ENCODE results near the gene PSMD1. TPM values are rescaled to one million over a fixed set of nuclear protein-coding genes. Genes with fewer than 3 reads are reported as not detected.

PSMD1 gene
- total and polyA plus RNA-seq, 2 experiments from 2014 or later: 148 to 177 TPM

DNA sequence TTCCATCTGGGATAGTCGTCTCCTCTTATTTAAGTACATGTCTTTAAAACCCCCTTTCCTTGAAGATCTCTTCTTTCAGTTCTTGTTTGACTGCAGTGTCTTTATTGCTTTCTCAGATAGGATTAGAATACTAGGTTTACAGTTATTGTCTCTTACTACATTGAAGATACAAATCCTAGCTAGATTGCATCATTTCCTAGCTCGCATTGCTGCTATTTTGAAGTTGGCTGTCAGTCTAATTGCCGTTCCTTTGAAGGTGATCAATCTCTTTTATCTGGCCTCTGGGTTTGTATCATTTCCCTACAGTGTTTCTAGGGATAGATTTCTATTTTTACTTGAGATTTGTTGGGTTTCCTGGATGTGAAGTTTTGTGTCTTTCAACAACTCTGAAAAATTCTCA is 162.6 kb downstream of the PSMD1 start:
- ATAC-seq (no peak), DNase-seq (ENCODE audit: low spot score) (no peak)
- Histone ChIP-seq H3K4me2 (no peak overlapping the region), H2AFZ (no peak overlapping the region), H3F3A (replicated peaks; ENCODE audit: low read depth) (no peaks in the 10 kb centered on the region), H3K79me2 (replicated peaks; ENCODE audit: insufficient read depth) (no peaks in the 10 kb centered on the region), H3K9me2 (ENCODE audit: insufficient read depth) (no peaks in the 10 kb centered on the region), H3K4me1 (ENCODE audit: insufficient read depth) (no peaks in the 10 kb centered on the region), H4K20me1 (replicated peaks; ENCODE audit: insufficient read depth) (no peaks in the 10 kb centered on the region), H3K27ac (ENCODE audit: low read depth) (no peak overlapping the region), H3K27me3 (ENCODE audit: insufficient read depth) (no peaks in the 10 kb centered on the region), H3K4me3 (no peak overlapping the region), H3K36me3 (ENCODE audit: insufficient read depth) (peaks cover 21% of the 10 kb centered on the region)
- TF ChIP-seq EZH2phosphoT487 (IDR thresholded peaks at IDR 0.05; ENCODE audit: unreplicated experiment) (no peak), ZNF114 (CRISPR knock-in tag; IDR thresholded peaks at IDR 0.05) (no peak), CREB1 (CRISPR knock-in tag; IDR thresholded peaks at IDR 0.05; ENCODE audit: low read depth) (no peak), ZNF331 (CRISPR knock-in tag; IDR thresholded peaks at IDR 0.05; ENCODE audit: low read depth) (no peak), STAT1 (IDR thresholded peaks at IDR 0.05; ENCODE audit: unreplicated experiment) (no peak), POLR2AphosphoS5 (IDR thresholded peaks at IDR 0.05; ENCODE audit: low read depth) (no peak)
- TF ChIP-seq, protein P1, sequence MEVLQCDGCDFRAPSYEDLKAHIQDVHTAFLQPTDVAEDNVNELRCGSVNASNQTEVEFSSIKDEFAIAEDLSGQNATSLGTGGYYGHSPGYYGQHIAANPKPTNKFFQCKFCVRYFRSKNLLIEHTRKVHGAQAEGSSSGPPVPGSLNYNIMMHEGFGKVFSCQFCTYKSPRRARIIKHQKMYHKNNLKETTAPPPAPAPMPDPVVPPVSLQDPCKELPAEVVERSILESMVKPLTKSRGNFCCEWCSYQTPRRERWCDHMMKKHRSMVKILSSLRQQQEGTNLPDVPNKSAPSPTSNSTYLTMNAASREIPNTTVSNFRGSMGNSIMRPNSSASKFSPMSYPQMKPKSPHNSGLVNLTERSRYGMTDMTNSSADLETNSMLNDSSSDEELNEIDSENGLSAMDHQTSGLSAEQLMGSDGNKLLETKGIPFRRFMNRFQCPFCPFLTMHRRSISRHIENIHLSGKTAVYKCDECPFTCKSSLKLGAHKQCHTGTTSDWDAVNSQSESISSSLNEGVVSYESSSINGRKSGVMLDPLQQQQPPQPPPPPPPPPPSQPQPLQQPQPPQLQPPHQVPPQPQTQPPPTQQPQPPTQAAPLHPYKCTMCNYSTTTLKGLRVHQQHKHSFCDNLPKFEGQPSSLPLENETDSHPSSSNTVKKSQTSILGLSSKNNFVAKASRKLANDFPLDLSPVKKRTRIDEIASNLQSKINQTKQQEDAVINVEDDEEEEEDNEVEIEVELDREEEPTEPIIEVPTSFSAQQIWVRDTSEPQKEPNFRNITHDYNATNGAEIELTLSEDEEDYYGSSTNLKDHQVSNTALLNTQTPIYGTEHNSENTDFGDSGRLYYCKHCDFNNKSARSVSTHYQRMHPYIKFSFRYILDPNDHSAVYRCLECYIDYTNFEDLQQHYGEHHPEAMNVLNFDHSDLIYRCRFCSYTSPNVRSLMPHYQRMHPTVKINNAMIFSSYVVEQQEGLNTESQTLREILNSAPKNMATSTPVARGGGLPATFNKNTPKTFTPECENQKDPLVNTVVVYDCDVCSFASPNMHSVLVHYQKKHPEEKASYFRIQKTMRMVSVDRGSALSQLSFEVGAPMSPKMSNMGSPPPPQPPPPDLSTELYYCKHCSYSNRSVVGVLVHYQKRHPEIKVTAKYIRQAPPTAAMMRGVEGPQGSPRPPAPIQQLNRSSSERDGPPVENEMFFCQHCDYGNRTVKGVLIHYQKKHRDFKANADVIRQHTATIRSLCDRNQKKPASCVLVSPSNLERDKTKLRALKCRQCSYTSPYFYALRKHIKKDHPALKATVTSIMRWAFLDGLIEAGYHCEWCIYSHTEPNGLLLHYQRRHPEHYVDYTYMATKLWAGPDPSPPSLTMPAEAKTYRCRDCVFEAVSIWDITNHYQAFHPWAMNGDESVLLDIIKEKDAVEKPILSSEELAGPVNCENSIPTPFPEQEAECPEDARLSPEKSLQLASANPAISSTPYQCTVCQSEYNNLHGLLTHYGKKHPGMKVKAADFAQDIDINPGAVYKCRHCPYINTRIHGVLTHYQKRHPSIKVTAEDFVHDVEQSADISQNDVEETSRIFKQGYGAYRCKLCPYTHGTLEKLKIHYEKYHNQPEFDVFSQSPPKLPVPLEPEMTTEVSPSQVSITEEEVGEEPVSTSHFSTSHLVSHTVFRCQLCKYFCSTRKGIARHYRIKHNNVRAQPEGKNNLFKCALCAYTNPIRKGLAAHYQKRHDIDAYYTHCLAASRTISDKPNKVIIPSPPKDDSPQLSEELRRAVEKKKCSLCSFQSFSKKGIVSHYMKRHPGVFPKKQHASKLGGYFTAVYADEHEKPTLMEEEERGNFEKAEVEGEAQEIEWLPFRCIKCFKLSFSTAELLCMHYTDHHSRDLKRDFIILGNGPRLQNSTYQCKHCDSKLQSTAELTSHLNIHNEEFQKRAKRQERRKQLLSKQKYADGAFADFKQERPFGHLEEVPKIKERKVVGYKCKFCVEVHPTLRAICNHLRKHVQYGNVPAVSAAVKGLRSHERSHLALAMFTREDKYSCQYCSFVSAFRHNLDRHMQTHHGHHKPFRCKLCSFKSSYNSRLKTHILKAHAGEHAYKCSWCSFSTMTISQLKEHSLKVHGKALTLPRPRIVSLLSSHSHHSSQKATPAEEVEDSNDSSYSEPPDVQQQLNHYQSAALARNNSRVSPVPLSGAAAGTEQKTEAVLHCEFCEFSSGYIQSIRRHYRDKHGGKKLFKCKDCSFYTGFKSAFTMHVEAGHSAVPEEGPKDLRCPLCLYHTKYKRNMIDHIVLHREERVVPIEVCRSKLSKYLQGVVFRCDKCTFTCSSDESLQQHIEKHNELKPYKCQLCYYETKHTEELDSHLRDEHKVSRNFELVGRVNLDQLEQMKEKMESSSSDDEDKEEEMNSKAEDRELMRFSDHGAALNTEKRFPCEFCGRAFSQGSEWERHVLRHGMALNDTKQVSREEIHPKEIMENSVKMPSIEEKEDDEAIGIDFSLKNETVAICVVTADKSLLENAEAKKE (CRISPR knock-in tag; IDR thresholded peaks at IDR 0.05): no peak
- H3K4me3 Mint-ChIP-seq: no peak overlapping the region
- H3K9me3 Mint-ChIP-seq: no peaks in the 10 kb centered on the region
- H3K36me3 Mint-ChIP-seq (ENCODE audit: low read depth): peaks cover 61% of the 10 kb centered on the region
- H3K27me3 Mint-ChIP-seq (ENCODE audit: insufficient read depth, low read depth, poor library complexity): no peaks in the 10 kb centered on the region
- no peak overlapping the region for H3K27ac Mint-ChIP-seq
- H3K4me1 Mint-ChIP-seq: no peaks in the 10 kb centered on the region

DNA sequence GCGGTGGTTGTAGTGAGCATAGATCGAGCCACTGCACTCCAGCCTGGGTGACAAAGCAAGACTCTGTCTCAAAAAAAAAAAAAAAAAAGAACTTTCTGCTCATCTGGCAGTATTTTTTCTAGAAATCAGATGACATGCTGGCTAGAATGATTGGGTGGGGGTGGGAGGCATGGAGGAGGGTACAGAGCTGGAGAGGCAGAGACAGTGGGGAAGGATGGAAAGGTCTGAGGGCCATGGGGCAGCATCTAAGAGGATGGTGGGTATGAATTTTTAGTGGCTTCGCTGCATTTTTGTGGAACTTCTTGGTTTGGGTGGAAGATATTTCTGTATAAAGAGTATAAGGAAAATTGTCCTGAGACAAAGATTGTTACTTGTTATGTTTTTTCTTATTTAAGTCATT is 165.1 kb downstream of the PSMD1 start:
- H3K9me3 Mint-ChIP-seq: no peaks in the 10 kb centered on the region
- Histone ChIP-seq H3K79me2 (replicated peaks; ENCODE audit: insufficient read depth) (no peaks in the 10 kb centered on the region), H4K20me1 (replicated peaks; ENCODE audit: insufficient read depth) (no peaks in the 10 kb centered on the region), H3K4me1 (ENCODE audit: insufficient read depth) (no peaks in the 10 kb centered on the region), H3K27ac (ENCODE audit: low read depth) (no peak overlapping the region), H3K4me2 (no peak overlapping the region), H2AFZ (no peak overlapping the region), H3F3A (replicated peaks; ENCODE audit: low read depth) (no peaks in the 10 kb centered on the region; the same call in 1 of the 2 replicates), H3K27me3 (ENCODE audit: insufficient read depth) (no peaks in the 10 kb centered on the region), H3K4me3 (no peak overlapping the region), H3K36me3 (ENCODE audit: insufficient read depth) (0 out of 2 replicates have a peak, but pooled peaks cover 7% of the 10 kb centered on the region), H3K9me2 (ENCODE audit: insufficient read depth) (no peaks in the 10 kb centered on the region)
- TF ChIP-seq STAT1 (IDR thresholded peaks at IDR 0.05; ENCODE audit: unreplicated experiment): no peak
- no peaks in the 10 kb centered on the region; the same call in 2 of the 3 replicates for H3K4me1 Mint-ChIP-seq
- H3K27ac Mint-ChIP-seq: no peak overlapping the region
- ATAC-seq (no peak), DNase-seq (ENCODE audit: low spot score) (no peak)
- H3K27me3 Mint-ChIP-seq (ENCODE audit: insufficient read depth, low read depth, poor library complexity): no peaks in the 10 kb centered on the region
- H3K36me3 Mint-ChIP-seq (ENCODE audit: low read depth): peaks cover 40% of the 10 kb centered on the region
- H3K4me3 Mint-ChIP-seq: no peak overlapping the region

Small RNA genes lying within 50 kb of the gene (small RNA-seq; reads per million reads assigned to genes)
- gene RNU1-93P (ENCODE audit: low replicate concordance): not detected

Other genes starting within 250 kb of the PSMD1 start
- gene ITM2C, start 191.9 kb upstream of the PSMD1 start, total RNA-seq (2014; rRNA removed; shearing (Covaris generic)): 314 and 367 TPM in 2 replicates
- gene ITM2C, start 191.9 kb upstream of the PSMD1 start, polyA plus RNA-seq (2016; fragmentation: Nextera tagmentation; extraction: Ambion mirVana): 240 and 241 TPM in 2 replicates
- gene GPR55, start 131.6 kb upstream of the PSMD1 start, total RNA-seq (2014; rRNA removed; shearing (Covaris generic)): not detected in 2 replicates
- gene GPR55, start 131.6 kb upstream of the PSMD1 start, polyA plus RNA-seq (2016; fragmentation: Nextera tagmentation; extraction: Ambion mirVana): not detected in 2 replicates
- not detected in 2 replicates for gene SPATA3, start 60.7 kb upstream of the PSMD1 start, total RNA-seq (2014; rRNA removed; shearing (Covaris generic))
- gene SPATA3, start 60.7 kb upstream of the PSMD1 start, polyA plus RNA-seq (2016; fragmentation: Nextera tagmentation; extraction: Ambion mirVana): not detected in 2 replicates
- gene C2orf72, start 19.3 kb upstream of the PSMD1 start, total RNA-seq (2014; rRNA removed; shearing (Covaris generic)): 1.3 and 1.4 TPM in 2 replicates
- gene C2orf72, start 19.3 kb upstream of the PSMD1 start, polyA plus RNA-seq (2016; fragmentation: Nextera tagmentation; extraction: Ambion mirVana): 0.17 and 0.37 TPM in 2 replicates
- gene HTR2B, start 68.2 kb downstream of the PSMD1 start, total RNA-seq (2014; rRNA removed; shearing (Covaris generic)): not detected in 2 replicates
- gene HTR2B, start 68.2 kb downstream of the PSMD1 start, polyA plus RNA-seq (2016; fragmentation: Nextera tagmentation; extraction: Ambion mirVana): 0.16 and 0.47 TPM in 2 replicates
- gene ARMC9, start 141.8 kb downstream of the PSMD1 start, total RNA-seq (2014; rRNA removed; shearing (Covaris generic)): 56.0 and 63.6 TPM in 2 replicates
- gene ARMC9, start 141.8 kb downstream of the PSMD1 start, polyA plus RNA-seq (2016; fragmentation: Nextera tagmentation; extraction: Ambion mirVana): 24.4 and 29.2 TPM in 2 replicates

Data from GM23338 (cell line).